Astrocyte (in vitro differentiated cells and primary cell): ENCODE measurements around the gene PHLDA2. TPM values are rescaled to one million over a fixed set of nuclear protein-coding genes. Genes with fewer than 3 reads are reported as not detected.

ENCODE experiments used
- DNase-seq: peaks from one replicate; pipeline ENCODE4 v3.0.0-alpha.2; 2010; ENCODE audit warnings: low read depth
- FAIRE-seq: peaks from 2 replicates; lab custom pipeline; 2011; peaks lifted over from hg19 to GRCh38; lab: Jason Lieb, UNC
- H2AFZ ChIP-seq: 2 replicates; pipeline ENCODE4 v1.6.0; 2012; ENCODE audit warnings: low read depth, low read length, inconsistent platforms
- H3K27ac ChIP-seq: 2 replicates; pipeline ENCODE4 v1.5.1; 2011; ENCODE audit warnings: low read depth, low read length, inconsistent platforms
- H3K27me3 ChIP-seq: 2 replicates; pipeline ENCODE4 v1.6.0; 2011; ENCODE audit warnings: low read length, inconsistent platforms; ENCODE audit not compliant: insufficient read depth
- H3K36me3 ChIP-seq: 2 replicates; pipeline ENCODE4 v1.5.1; 2011; ENCODE audit warnings: low read length, inconsistent platforms; ENCODE audit not compliant: insufficient read depth
- H3K4me1 ChIP-seq: 2 replicates; pipeline ENCODE4 v1.5.1; 2011; ENCODE audit warnings: low read length, inconsistent platforms; ENCODE audit not compliant: insufficient read depth
- H3K4me2 ChIP-seq: 2 replicates; pipeline ENCODE4 v1.6.0; 2012; ENCODE audit warnings: low read length, inconsistent platforms
- H3K4me3 ChIP-seq: 2 replicates; pipeline ENCODE4 v1.5.1; 2011; ENCODE audit warnings: low read depth, mild to moderate bottlenecking, low read length, inconsistent platforms; ENCODE audit not compliant: insufficient read depth
- H3K79me2 ChIP-seq: 2 replicates; pipeline ENCODE4 v1.6.0; 2012; ENCODE audit warnings: mild to moderate bottlenecking, low read length, inconsistent platforms; ENCODE audit not compliant: insufficient read depth
- H3K9ac ChIP-seq: 2 replicates; pipeline ENCODE4 v1.6.0; 2012; ENCODE audit warnings: mild to moderate bottlenecking, low read length, inconsistent platforms
- H3K9me3 ChIP-seq: 2 replicates; pipeline ENCODE4 v1.5.1; 2012; ENCODE audit warnings: low read depth, mild to moderate bottlenecking, low read length, inconsistent platforms; ENCODE audit not compliant: insufficient read depth
- H4K20me1 ChIP-seq: 2 replicates; pipeline ENCODE4 v1.6.0; 2012; ENCODE audit warnings: low read length, inconsistent platforms; ENCODE audit not compliant: insufficient read depth
- H3K27ac Mint-ChIP-seq: one replicate; pipeline ENCODE4 v1.8.0; 2021; ENCODE audit warnings: mild to moderate bottlenecking, mixed read lengths; ENCODE audit not compliant: unreplicated experiment
- H3K27me3 Mint-ChIP-seq: one replicate; pipeline ENCODE4 v1.8.0; 2021; ENCODE audit warnings: low read depth, mixed read lengths; ENCODE audit not compliant: unreplicated experiment
- H3K36me3 Mint-ChIP-seq: one replicate; pipeline ENCODE4 v1.8.0; 2021; ENCODE audit warnings: low read depth, mixed read lengths; ENCODE audit not compliant: unreplicated experiment
- H3K4me1 Mint-ChIP-seq: one replicate; pipeline ENCODE4 v1.8.0; 2021; ENCODE audit warnings: low read depth, mixed read lengths; ENCODE audit not compliant: unreplicated experiment
- H3K4me3 Mint-ChIP-seq: one replicate; pipeline ENCODE4 v1.8.0; 2021; ENCODE audit warnings: mild to moderate bottlenecking, moderate library complexity, mixed read lengths; ENCODE audit not compliant: unreplicated experiment
- H3K9me3 Mint-ChIP-seq: one replicate; pipeline ENCODE4 v1.8.0; 2021; ENCODE audit warnings: mild to moderate bottlenecking, mixed read lengths; ENCODE audit not compliant: unreplicated experiment
- CTCF ChIP-seq: IDR thresholded peaks from 2 replicates; pipeline ENCODE4 v1.5.1; 2011; ENCODE audit warnings: low read depth, mild to moderate bottlenecking, inconsistent platforms, low read length, moderate library complexity; ENCODE audit not compliant: insufficient read depth
- EZH2 ChIP-seq: IDR thresholded peaks from 2 replicates; pipeline ENCODE4 v1.6.1; 2012; ENCODE audit warnings: mild to moderate bottlenecking, low read length, inconsistent platforms; ENCODE audit not compliant: insufficient read depth
- total RNA-seq: library from RNA; stranded (reverse); gene quantifications from 2 replicates; pipeline ENCODE4 v1.2.1, GENCODE V29; 2021

PHLDA2 gene
- total RNA-seq, 1 donor from 2014 or later: 78.8 TPM

DNA sequence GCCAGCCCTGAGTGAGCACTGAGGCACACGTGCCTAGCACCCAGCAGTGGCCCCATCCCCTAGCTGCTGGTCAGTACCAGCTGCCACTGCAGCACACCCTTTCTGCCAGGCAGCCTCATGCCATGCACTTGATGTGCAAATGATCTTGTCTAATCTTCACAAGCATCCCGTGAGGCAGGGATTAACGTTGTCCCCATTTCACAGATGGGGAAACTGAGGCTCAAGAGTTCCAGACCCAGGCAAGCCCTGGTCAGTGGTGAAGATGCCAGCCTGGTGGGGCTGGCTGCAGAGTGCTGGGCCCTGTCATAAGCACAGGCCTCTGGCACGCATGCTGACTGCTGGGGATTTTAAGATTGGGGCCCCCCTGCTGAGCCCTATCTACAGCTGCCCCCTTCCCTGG, 35.3 kb downstream of the PHLDA2 start:
- Histone ChIP-seq H3K36me3 (no peaks in the 10 kb centered on the region), H4K20me1 (no peaks in the 10 kb centered on the region), H3K9ac (no peak overlapping the region), H2AFZ (no peak overlapping the region), H3K4me3 (no peak overlapping the region), H3K9me3 (no peaks in the 10 kb centered on the region), H3K27me3 (no peaks in the 10 kb centered on the region), H3K4me1 (peaks cover 17% of the 10 kb centered on the region), H3K27ac (no peak overlapping the region), H3K79me2 (no peaks in the 10 kb centered on the region), H3K4me2 (no peak overlapping the region)
- TF ChIP-seq CTCF (no peak), EZH2 (no peak)
- H3K4me3 Mint-ChIP-seq: no peak overlapping the region
- no peak for FAIRE-seq
- H3K36me3 Mint-ChIP-seq: peaks cover 2% of the 10 kb centered on the region
- no peaks in the 10 kb centered on the region for H3K9me3 Mint-ChIP-seq
- peaks cover 3% of the 10 kb centered on the region for H3K4me1 Mint-ChIP-seq
- DNase-seq: no peak
- no peak overlapping the region for H3K27ac Mint-ChIP-seq
- peaks cover 26% of the 10 kb centered on the region for H3K27me3 Mint-ChIP-seq

- Mint-ChIP-seq H3K36me3 (peaks cover 2% of the 10 kb centered on the region), H3K4me3 (peak overlapping the region; percentile 50), H3K4me1 (no peaks in the 10 kb centered on the region), H3K27me3 (peaks cover 28% of the 10 kb centered on the region), H3K27ac (no peak overlapping the region), H3K9me3 (no peaks in the 10 kb centered on the region)
- Histone ChIP-seq H3K9me3 (no peaks in the 10 kb centered on the region), H4K20me1 (no peaks in the 10 kb centered on the region), H3K9ac (peak overlapping the region; percentile 69), H3K27ac (no peak overlapping the region), H3K79me2 (no peaks in the 10 kb centered on the region), H3K36me3 (no peaks in the 10 kb centered on the region), H3K4me2 (peak overlapping the region; percentile 89), H3K4me1 (peaks cover 8% of the 10 kb centered on the region), H2AFZ (peak overlapping the region; percentile 96), H3K4me3 (peak overlapping the region; percentile 58), H3K27me3 (no peaks in the 10 kb centered on the region)
- FAIRE-seq (no peak), DNase-seq (no peak)
- TF ChIP-seq CTCF (no peak), EZH2 (no peak)
Measured at GRCh38 chr11:2892967-2893528, 36.2 kb downstream of the PHLDA2 start.

DNA sequence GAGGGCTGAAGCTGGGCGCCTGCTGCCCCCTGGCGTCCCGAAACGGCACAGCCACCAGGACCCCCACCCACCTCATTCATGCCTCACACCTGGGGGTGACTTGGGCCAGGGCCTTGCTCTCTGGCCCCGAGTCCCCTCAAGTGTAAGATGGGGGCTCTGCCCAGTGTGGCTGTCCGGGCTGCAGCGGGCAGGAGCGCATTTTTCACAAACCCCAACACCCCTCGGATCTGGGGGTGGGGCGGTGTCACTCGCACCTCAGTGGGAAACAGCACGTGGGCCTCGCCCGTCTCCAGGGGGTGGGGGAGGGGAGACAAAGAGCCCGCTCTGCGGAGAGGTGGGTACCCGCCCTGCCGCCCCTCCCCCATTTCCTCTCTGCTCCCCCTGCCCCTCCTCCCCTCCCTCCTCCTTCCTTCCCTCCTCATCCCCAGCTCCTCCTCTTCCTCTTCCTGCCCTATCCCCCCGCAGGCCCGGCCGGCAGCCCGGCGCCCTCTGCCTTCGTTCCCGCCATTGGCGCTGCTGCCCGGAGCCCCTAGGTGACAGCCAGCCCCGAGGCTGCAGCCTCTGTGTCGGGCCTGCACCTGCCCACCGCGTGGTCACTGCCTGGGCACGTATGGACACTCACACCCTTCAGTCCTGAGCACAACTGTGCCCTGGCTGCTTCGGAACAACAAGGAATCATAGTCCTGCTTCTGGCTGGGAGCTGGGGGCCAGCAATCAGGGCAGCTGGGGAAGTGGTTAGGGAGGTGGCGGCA, 36.8 kb downstream of the PHLDA2 start:
- Histone ChIP-seq H3K27me3 (no peaks in the 10 kb centered on the region), H3K4me3 (peak overlapping the region; percentile 58), H3K9me3 (no peaks in the 10 kb centered on the region), H3K4me2 (peak overlapping the region; percentile 89), H4K20me1 (peaks cover under 1% of the 10 kb centered on the region), H3K9ac (peak overlapping the region; percentile 69), H3K36me3 (no peaks in the 10 kb centered on the region), H2AFZ (peak overlapping the region; percentile 96), H3K79me2 (no peaks in the 10 kb centered on the region), H3K4me1 (peaks cover 6% of the 10 kb centered on the region), H3K27ac (no peak overlapping the region)
- peak; percentile 28 for DNase-seq
- TF ChIP-seq EZH2: no peak
- TF ChIP-seq CTCF: peak; percentile 57
- H3K9me3 Mint-ChIP-seq: no peaks in the 10 kb centered on the region
- H3K4me3 Mint-ChIP-seq: peak overlapping the region; percentile 50
- H3K27ac Mint-ChIP-seq: no peak overlapping the region
- no peak for FAIRE-seq
- H3K36me3 Mint-ChIP-seq: peaks cover 2% of the 10 kb centered on the region
- no peaks in the 10 kb centered on the region for H3K4me1 Mint-ChIP-seq
- peaks cover 24% of the 10 kb centered on the region for H3K27me3 Mint-ChIP-seq
